Neural cell (in vitro differentiated cells): Measurements from ENCODE around the gene ACAP3. TPM values are rescaled to one million over a fixed set of nuclear protein-coding genes. Genes with fewer than 3 reads are reported as not detected.

Experiments
- H2AFZ ChIP-seq: fragments of 200-600, 300-800 bp; sonication (generic), shearing (Covaris generic); 2 replicates; pipeline ENCODE4 v1.6.0; 2014; ENCODE audit warnings: low read depth, mild to moderate bottlenecking, antibody characterized with exemption, low read length, moderate library complexity
- H3F3A ChIP-seq: fragments of 200-600 bp; shearing (Covaris generic); 2 replicates; pipeline ENCODE4 v1.6.1; 2016; ENCODE audit warnings: mild to moderate bottlenecking, moderate library complexity, mixed read lengths, antibody characterized with exemption, low read length; ENCODE audit not compliant: insufficient read depth, poor library complexity, severe bottlenecking
- H3K27ac ChIP-seq: fragments of 200-600, 300-800 bp; sonication (generic), shearing (Covaris generic); 2 replicates; pipeline ENCODE4 v1.5.1; 2014; ENCODE audit warnings: mild to moderate bottlenecking, low read length, moderate library complexity
- H3K27me3 ChIP-seq: fragments of 300-800, 200-600 bp; sonication (generic), shearing (Covaris generic); 2 replicates; pipeline ENCODE4 v1.6.0; 2014; ENCODE audit warnings: mild to moderate bottlenecking, low read depth, low read length, moderate library complexity; ENCODE audit not compliant: insufficient read depth
- H3K36me3 ChIP-seq: fragments of 300-800, 200-600 bp; sonication (generic), shearing (Covaris generic); 2 replicates; pipeline ENCODE4 v1.5.1; 2014; ENCODE audit warnings: mild to moderate bottlenecking, antibody characterized with exemption, low read length, moderate library complexity; ENCODE audit not compliant: insufficient read depth
- H3K4me2 ChIP-seq: fragments of 300-800, 200-600 bp; sonication (generic), shearing (Covaris generic); 2 replicates; pipeline ENCODE4 v1.6.0; 2014; ENCODE audit warnings: mild to moderate bottlenecking, low read length
- H3K4me3 ChIP-seq: fragments of 300-800, 200-600 bp; sonication (generic), shearing (Covaris generic); 2 replicates; pipeline ENCODE4 v1.5.1; 2014; ENCODE audit warnings: mild to moderate bottlenecking, low read length, moderate library complexity
- H3K79me2 ChIP-seq: fragments of 200-600 bp; shearing (Covaris generic); replicated peaks from 2 replicates; pipeline ENCODE4 v1.6.0; 2014; ENCODE audit warnings: mild to moderate bottlenecking, low read length, moderate library complexity; ENCODE audit not compliant: insufficient read depth
- H3K9ac ChIP-seq: fragments of 300-800, 200-600 bp; sonication (generic), shearing (Covaris generic); 2 replicates; pipeline ENCODE4 v1.6.1; 2016; ENCODE audit warnings: mild to moderate bottlenecking, low read length, mixed read lengths
- H3K9me2 ChIP-seq: fragments of 200-600 bp; shearing (Covaris generic); 2 replicates; pipeline ENCODE4 v1.6.1; 2016; ENCODE audit warnings: mild to moderate bottlenecking, low read length, mixed read lengths; ENCODE audit not compliant: insufficient read depth
- H3K9me3 ChIP-seq: fragments of 200-600, 300-800 bp; sonication (generic), shearing (Covaris generic); 2 replicates; pipeline ENCODE4 v1.6.1; 2016; ENCODE audit warnings: mild to moderate bottlenecking, mixed run types, low read length, moderate library complexity, mixed read lengths
- H4K20me1 ChIP-seq: fragments of 200-600 bp; shearing (Covaris generic); 2 replicates; pipeline ENCODE4 v1.6.1; 2016; ENCODE audit warnings: mild to moderate bottlenecking, mixed run types; ENCODE audit not compliant: insufficient read depth
- CTCF ChIP-seq: fragments of 450-650 bp; IDR thresholded peaks from 2 replicates; pipeline ENCODE4 v1.5.1; 2014; ENCODE audit warnings: antibody characterized with exemption, mild to moderate bottlenecking, moderate library complexity; ENCODE audit not compliant: poor library complexity, severe bottlenecking
- EP300 ChIP-seq: fragments of 450-650 bp; conservative IDR thresholded peaks from 2 replicates; pipeline ENCODE4 v1.6.1; 2014; ENCODE audit warnings: antibody characterized with exemption, mild to moderate bottlenecking, moderate library complexity; ENCODE audit not compliant: poor library complexity, severe bottlenecking
- EZH2 ChIP-seq: fragments of 200-600, 300-800 bp; shearing (Covaris generic), sonication (generic); IDR thresholded peaks from 2 replicates; pipeline ENCODE4 v1.6.1; 2014; ENCODE audit warnings: antibody characterized with exemption, low read length, borderline replicate concordance, mild to moderate bottlenecking; ENCODE audit not compliant: insufficient read depth, poor library complexity, severe bottlenecking
- MXI1 ChIP-seq: fragments of 450-650 bp; conservative IDR thresholded peaks from 2 replicates; pipeline ENCODE4 v1.6.1; 2014; ENCODE audit warnings: antibody characterized with exemption, mild to moderate bottlenecking; ENCODE audit not compliant: poor library complexity, severe bottlenecking
- POLR2AphosphoS5 ChIP-seq: IDR thresholded peaks from 2 replicates; pipeline ENCODE4 v1.6.1; 2012
- RAD21 ChIP-seq: fragments of 450-650 bp; conservative IDR thresholded peaks from 2 replicates; pipeline ENCODE4 v1.6.1; 2014; ENCODE audit warnings: antibody characterized with exemption, mild to moderate bottlenecking, moderate library complexity
- REST ChIP-seq: IDR thresholded peaks from 2 replicates; pipeline ENCODE4 v1.6.1; 2012; ENCODE audit warnings: borderline replicate concordance
- SMC3 ChIP-seq: fragments of 450-650 bp; conservative IDR thresholded peaks from 2 replicates; pipeline ENCODE4 v1.6.1; 2014; ENCODE audit warnings: antibody characterized with exemption, mild to moderate bottlenecking, moderate library complexity; ENCODE audit not compliant: poor library complexity
- TAF1 ChIP-seq: IDR thresholded peaks from 2 replicates; pipeline ENCODE4 v1.6.1; 2012; ENCODE audit warnings: low read depth
- polyA plus RNA-seq: library from polyadenylated mRNA; depleted of rRNA; stranded (reverse); fragments of >200 nt; gene quantifications from 2 replicates; pipeline ENCODE4 v1.2.3, GENCODE V29; 2014

ACAP3 gene
- polyA plus RNA-seq, 1 donor from 2014 or later: 186 TPM

DNA sequence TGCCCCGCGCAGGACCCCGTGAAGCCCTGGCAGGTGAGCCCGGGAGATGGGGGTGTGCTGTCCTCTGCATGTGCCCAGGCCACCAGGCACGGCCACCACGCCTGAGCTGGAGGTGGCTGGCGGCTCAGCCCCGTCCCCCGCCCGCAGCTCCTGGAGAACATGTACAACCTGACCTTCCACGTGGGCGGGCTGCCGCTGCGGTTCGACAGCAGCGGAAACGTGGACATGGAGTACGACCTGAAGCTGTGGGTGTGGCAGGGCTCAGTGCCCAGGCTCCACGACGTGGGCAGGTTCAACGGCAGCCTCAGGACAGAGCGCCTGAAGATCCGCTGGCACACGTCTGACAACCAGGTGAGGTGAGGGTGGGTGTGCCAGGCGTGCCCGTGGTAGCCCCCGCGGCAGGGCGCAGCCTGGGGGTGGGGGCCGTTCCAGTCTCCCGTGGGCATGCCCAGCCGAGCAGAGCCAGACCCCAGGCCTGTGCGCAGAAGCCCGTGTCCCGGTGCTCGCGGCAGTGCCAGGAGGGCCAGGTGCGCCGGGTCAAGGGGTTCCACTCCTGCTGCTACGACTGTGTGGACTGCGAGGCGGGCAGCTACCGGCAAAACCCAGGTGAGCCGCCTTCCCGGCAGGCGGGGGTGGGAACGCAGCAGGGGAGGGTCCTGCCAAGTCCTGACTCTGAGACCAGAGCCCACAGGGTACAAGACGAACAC is 25.2 kb upstream of the ACAP3 start:
- no peak overlapping the region for H2AFZ ChIP-seq
- H3F3A ChIP-seq: no peaks in the 10 kb centered on the region
- H3K27ac ChIP-seq: no peak overlapping the region
- H3K36me3 ChIP-seq: no peaks in the 10 kb centered on the region
- no peaks in the 10 kb centered on the region for H3K9me2 ChIP-seq
- no peaks in the 10 kb centered on the region for H3K9me3 ChIP-seq
- no peak overlapping the region for H3K9ac ChIP-seq
- no peak for TF ChIP-seq EZH2
- TF ChIP-seq EP300: no peak
- no peak for TF ChIP-seq MXI1
- TF ChIP-seq POLR2AphosphoS5: no peak
- TF ChIP-seq CTCF: no peak
- TF ChIP-seq REST: no peak
- TF ChIP-seq RAD21: no peak
- TF ChIP-seq TAF1: no peak
- TF ChIP-seq SMC3: no peak
- no peaks in the 10 kb centered on the region for H3K79me2 ChIP-seq
- no peak overlapping the region for H3K4me3 ChIP-seq
- H3K4me2 ChIP-seq: no peak overlapping the region
- H3K27me3 ChIP-seq: no peaks in the 10 kb centered on the region
- H4K20me1 ChIP-seq: no peaks in the 10 kb centered on the region

- no peak for TF ChIP-seq TAF1
- TF ChIP-seq REST: no peak
- no peak for TF ChIP-seq EP300
- TF ChIP-seq MXI1: no peak
- no peak for TF ChIP-seq CTCF
- TF ChIP-seq POLR2AphosphoS5: no peak
- no peak for TF ChIP-seq SMC3
- no peak for TF ChIP-seq RAD21
- TF ChIP-seq EZH2: no peak
- Histone ChIP-seq H3K27me3 (no peaks in the 10 kb centered on the region), H3K79me2 (no peaks in the 10 kb centered on the region), H3K36me3 (no peaks in the 10 kb centered on the region), H3K4me2 (no peak overlapping the region), H3K9me3 (no peaks in the 10 kb centered on the region), H2AFZ (no peak overlapping the region), H3F3A (no peaks in the 10 kb centered on the region), H3K27ac (no peak overlapping the region), H3K4me3 (no peak overlapping the region), H3K9me2 (no peaks in the 10 kb centered on the region), H3K9ac (no peak overlapping the region), H4K20me1 (no peaks in the 10 kb centered on the region)
Measured at GRCh38 chr1:1332031-1332755, 24.5 kb upstream of the ACAP3 start.
